Right atrium auricular region (tissue), 2 donors: ENCODE results near the gene DPEP2. TPM values are rescaled to one million over a fixed set of nuclear protein-coding genes. Genes with fewer than 3 reads are reported as not detected.
"Not testable (repeated sequence)": the region's sequence is repeated elsewhere in the genome, so short reads cannot be mapped to it uniquely, and the experiment has no call there.

Experiments used
- DNase-seq: peaks from one replicate; pipeline ENCODE4 v3.0.0-alpha.2; 2019; ENCODE audit warnings: low spot score
- H3K27ac ChIP-seq, 2 donors: fragments of 200-600 bp; sonication (generic); 1 replicate in 1 of 2; 2 replicates in 1 of 2; pipeline ENCODE4 v1.5.1; 2016 to 2019
- H3K27me3 ChIP-seq, 2 donors: fragments of 200-600 bp; sonication (generic); one replicate each; pipeline versions ENCODE4 v1.5.1 to v1.6.0; 2017 to 2019
- H3K36me3 ChIP-seq: fragments of 200-600 bp; sonication (generic); one replicate; pipeline ENCODE4 v1.5.1; 2016
- H3K4me1 ChIP-seq, 2 donors: fragments of 200-600 bp; sonication (generic); one replicate each; pipeline versions ENCODE4 v1.5.1 to v1.6.0; 2017 to 2019
- H3K4me3 ChIP-seq, 2 donors: fragments of 200-600 bp; sonication (generic); 1 replicate in 1 of 2; 2 replicates in 1 of 2; pipeline ENCODE4 v1.5.1; 2017 to 2019; ENCODE audit warnings: mild to moderate bottlenecking in 1 of 2, moderate library complexity in 1 of 2
- H3K9me3 ChIP-seq, 2 donors: fragments of 200-600 bp; sonication (generic); one replicate each; pipeline ENCODE4 v1.5.1; 2019
- total RNA-seq, 2 donors: library from RNA; depleted of rRNA; stranded (reverse); fragments of >200 nt; gene quantifications; one replicate each; pipeline ENCODE4 v1.1.0, GENCODE V29; 2016
- TF ChIP-seq, protein P1 (sequence below), 2 donors: fragments of 200-600 bp; sonication (generic); IDR thresholded peaks; one replicate each; pipeline ENCODE4 v1.5.1; 2019; ENCODE audit warnings: antibody characterized with exemption in 2 of 2

The DPEP2 gene
- total RNA-seq, 2 donors from 2014 or later = 0.85 to 1.6 TPM

DNA sequence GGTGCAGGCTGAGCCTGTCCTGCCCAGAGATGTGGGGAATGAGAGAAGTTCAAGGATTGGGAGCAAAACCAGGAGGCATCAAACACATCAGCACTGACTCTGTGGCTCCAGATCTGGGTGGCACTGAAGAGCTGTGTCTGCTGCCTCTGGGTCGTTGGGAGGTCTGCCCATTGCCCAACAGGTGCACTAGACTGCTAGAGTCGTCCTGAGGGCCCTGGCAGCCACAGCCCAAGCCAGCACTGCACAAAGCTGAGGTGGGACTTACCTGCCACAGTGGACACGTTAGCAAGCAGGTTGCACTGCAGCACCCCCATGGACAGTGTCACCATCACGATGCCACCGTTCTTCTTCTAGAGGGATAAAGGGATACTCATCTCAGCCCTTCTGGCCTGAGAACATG, 22.3 kb downstream of the DPEP2 start:
- no peaks in the 10 kb centered on the region for H3K36me3 ChIP-seq
- no peaks in the 10 kb centered on the region for H3K4me1 ChIP-seq
- H3K27me3 ChIP-seq = no peaks in the 10 kb centered on the region
- H3K27ac ChIP-seq = no peak overlapping the region
- H3K4me3 ChIP-seq = no peak overlapping the region
- H3K9me3 ChIP-seq = no peaks in the 10 kb centered on the region
- DNase-seq = no peak
- TF ChIP-seq, protein P1, sequence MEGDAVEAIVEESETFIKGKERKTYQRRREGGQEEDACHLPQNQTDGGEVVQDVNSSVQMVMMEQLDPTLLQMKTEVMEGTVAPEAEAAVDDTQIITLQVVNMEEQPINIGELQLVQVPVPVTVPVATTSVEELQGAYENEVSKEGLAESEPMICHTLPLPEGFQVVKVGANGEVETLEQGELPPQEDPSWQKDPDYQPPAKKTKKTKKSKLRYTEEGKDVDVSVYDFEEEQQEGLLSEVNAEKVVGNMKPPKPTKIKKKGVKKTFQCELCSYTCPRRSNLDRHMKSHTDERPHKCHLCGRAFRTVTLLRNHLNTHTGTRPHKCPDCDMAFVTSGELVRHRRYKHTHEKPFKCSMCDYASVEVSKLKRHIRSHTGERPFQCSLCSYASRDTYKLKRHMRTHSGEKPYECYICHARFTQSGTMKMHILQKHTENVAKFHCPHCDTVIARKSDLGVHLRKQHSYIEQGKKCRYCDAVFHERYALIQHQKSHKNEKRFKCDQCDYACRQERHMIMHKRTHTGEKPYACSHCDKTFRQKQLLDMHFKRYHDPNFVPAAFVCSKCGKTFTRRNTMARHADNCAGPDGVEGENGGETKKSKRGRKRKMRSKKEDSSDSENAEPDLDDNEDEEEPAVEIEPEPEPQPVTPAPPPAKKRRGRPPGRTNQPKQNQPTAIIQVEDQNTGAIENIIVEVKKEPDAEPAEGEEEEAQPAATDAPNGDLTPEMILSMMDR (IDR thresholded peaks at IDR 0.05) = no peak

DNA sequence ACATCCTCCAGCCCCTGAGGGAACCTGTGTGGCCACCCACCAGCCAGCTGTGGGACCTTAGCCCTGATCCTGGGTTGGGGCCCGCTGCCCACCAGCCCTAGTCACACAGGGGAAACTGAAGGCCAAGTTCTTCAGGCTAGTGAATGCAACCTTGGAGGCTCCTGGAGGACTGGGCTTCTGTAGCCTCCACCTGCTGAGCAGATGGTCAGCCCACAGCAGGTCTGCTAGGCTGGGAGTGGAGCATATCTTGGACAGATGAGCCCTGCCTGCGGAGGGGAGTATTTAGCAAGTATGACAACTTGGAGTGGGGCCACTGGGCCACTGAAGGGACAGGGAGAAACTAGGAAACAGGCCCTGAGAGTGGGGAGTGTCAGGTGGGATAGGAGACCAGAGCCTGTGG, 23.1 kb downstream of the DPEP2 start:
- Histone ChIP-seq H3K27me3 (no peaks in the 10 kb centered on the region), H3K9me3 (no peaks in the 10 kb centered on the region), H3K27ac (no peak overlapping the region), H3K36me3 (no peaks in the 10 kb centered on the region), H3K4me3 (no peak overlapping the region), H3K4me1 (no peaks in the 10 kb centered on the region)
- no peak for DNase-seq
- TF ChIP-seq, protein P1 (IDR thresholded peaks at IDR 0.05) = no peak

DNA sequence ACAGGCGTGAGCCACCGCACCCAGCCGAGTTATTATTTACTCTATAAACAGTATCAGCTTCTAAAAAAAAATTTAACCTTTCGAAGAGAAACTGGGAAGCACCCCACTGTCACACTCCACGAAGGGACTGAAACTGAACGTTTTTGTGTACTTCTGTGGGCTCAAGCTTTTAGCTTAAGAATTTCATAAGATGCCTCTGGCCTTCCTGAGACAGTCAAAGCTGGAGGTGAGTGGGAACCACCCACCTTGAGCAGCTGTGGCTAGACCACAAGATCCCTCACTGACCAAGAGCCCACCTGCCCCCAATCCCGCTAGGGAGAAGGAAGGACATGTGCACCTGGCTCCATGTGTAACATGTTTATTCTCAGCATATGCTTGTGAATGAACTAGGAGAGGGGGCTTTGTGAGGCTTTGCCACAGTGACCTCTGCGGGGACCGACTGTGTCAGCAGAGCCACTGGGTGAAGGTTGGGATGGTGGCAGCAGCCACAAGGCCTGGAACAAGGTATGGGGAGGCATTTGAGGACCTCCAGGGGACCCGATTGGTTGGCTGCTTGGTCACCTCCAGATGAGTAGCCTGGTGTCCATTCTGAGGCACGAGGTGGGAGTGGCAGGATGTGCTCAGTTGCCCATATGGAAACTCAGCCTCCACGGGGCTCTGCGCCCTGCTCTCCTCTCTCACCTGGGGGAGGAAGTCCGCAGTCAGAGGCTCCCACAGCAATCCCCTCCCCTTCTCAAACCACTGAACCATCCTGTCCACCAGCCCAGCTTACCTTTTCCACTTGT, 23.8 kb downstream of the DPEP2 start:
- H3K4me3 ChIP-seq = no peak overlapping the region
- DNase-seq = no peak

DNA sequence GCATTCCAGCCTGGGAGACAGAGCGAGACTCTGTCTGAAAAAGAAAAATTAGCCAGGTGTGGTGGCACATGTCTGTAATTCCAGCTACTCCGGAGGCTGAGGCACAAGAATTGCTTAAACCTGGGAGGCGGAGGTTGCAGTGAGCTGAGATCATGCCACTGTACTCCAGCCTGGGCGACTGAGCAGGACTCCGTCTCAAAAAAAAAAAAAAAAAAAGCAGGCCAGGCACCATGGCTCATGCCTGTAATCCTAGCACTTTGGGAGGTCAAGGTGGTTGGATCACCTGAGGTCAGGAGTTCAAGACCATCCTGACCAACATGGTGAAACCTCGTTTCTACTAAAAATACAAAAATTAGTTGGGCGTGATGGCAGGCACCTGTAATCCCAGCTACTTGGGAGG, 27.0 kb downstream of the DPEP2 start:
- not testable (repeated sequence) for H3K27me3 ChIP-seq, H3K9me3 ChIP-seq, H3K4me3 ChIP-seq, H3K27ac ChIP-seq, H3K36me3 ChIP-seq, DNase-seq
- peaks cover 0 to 12% of the 10 kb centered on the region in 2 donors for H3K4me1 ChIP-seq

More for the DNA sequence above, 23.8 kb downstream of the DPEP2 start:
- Histone ChIP-seq H3K9me3 (no peaks in the 10 kb centered on the region), H3K4me1 (no peaks in the 10 kb centered on the region), H3K27me3 (no peaks in the 10 kb centered on the region), H3K36me3 (no peaks in the 10 kb centered on the region), H3K27ac (no peak overlapping the region)
- TF ChIP-seq, protein P1 (IDR thresholded peaks at IDR 0.05) = no peak

DNA sequence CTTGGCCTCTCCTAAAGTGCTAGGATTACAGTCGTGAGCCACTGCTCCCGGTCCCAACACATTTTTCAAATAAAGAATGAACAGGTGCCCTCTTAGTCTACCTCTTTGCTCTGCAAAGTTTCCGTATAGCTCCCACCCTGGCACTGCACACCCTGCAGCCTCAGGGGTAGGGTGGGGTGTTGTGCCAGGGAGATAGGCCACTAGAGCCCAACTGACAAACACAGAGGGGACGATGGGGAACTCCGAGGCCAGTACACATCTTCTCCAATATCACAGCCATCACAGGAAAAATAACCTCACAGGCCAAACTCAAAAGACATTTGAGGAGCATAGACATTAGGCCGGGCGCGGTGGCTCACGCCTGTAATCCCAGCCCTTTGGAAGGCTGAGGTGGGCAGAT, 28.2 kb downstream of the DPEP2 start:
- no peak overlapping the region for H3K4me3 ChIP-seq
- no peaks in the 10 kb centered on the region for H3K36me3 ChIP-seq
- no peak for DNase-seq
- H3K27me3 ChIP-seq = no peaks in the 10 kb centered on the region
- peaks cover 0 to 24% of the 10 kb centered on the region in 2 donors for H3K4me1 ChIP-seq
- H3K27ac ChIP-seq = no peak overlapping the region
- no peaks in the 10 kb centered on the region for H3K9me3 ChIP-seq
- TF ChIP-seq, protein P1 (IDR thresholded peaks at IDR 0.05) = no peak

DNA sequence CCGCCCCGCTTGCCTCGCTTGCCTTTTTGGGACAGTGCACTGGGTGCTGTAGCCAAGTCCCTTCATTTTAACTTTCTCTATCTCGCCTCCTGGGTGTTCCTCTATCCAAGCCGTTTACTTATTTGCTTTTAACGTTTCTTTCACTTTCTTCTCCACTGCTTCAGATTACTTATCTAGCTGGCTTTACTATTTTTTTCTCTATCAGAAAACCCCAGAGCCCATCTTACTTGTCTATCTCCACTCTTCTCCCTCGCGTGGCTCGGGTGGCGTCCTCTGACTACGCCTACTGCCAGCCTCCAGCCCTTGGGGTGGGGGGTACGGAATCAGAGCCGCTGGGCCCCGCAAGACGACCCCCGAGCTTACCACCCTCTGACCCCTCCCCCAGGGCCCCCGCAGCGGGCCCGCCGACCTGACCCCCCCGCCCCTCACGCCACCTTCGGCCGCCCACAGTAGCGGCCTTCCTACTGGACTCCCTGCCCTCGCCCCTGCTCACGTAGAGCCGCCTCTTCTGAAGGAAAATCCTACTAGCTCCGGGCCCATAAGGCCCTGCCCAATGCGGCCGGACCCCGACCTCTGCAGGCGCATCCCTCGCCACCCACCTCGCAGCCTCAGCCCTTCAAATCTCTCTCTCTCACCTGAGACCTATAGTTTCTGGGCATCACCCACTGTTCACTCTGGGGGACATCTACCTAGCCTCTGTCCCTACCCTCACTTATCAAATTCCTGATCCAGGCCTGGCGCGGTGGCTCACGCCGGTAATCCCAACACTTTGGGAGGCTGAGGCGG, 29.8 kb downstream of the DPEP2 start:
- DNase-seq = no peak
- H3K36me3 ChIP-seq = peaks cover 8% of the 10 kb centered on the region
- peak overlapping the region; percentile 96 to 99 for H3K27ac ChIP-seq
- TF ChIP-seq, protein P1 (IDR thresholded peaks at IDR 0.05) = no peak
- no peaks in the 10 kb centered on the region for H3K27me3 ChIP-seq
- no peaks in the 10 kb centered on the region for H3K9me3 ChIP-seq
- peaks cover 0 to 40% of the 10 kb centered on the region in 2 donors for H3K4me1 ChIP-seq
- peak overlapping the region; percentile 88 to 99 for H3K4me3 ChIP-seq
